Measurements from ENCODE around the gene OVCA2. TPM values are rescaled to one million over a fixed set of nuclear protein-coding genes. Genes with fewer than 3 reads are reported as not detected.

Gene OVCA2
- total and polyA plus RNA-seq, 2 experiments from 2014 or later = 49.2 to 72.5 TPM

DNA sequence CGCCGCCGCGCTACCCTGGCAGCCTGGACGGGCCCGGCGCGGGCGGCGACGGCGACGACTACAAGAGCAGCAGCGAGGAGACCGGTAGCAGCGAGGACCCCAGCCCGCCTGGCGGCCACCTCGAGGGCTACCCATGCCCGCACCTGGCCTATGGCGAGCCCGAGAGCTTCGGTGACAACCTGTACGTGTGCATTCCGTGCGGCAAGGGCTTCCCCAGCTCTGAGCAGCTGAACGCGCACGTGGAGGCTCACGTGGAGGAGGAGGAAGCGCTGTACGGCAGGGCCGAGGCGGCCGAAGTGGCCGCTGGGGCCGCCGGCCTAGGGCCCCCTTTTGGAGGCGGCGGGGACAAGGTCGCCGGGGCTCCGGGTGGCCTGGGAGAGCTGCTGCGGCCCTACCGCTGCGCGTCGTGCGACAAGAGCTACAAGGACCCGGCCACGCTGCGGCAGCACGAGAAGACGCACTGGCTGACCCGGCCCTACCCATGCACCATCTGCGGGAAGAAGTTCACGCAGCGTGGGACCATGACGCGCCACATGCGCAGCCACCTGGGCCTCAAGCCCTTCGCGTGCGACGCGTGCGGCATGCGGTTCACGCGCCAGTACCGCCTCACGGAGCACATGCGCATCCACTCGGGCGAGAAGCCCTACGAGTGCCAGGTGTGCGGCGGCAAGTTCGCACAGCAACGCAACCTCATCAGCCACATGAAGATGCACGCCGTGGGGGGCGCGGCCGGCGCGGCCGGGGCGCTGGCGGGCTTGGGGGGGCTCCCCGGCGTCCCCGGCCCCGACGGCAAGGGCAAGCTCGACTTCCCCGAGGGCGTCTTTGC lies 16.2 kb downstream of the OVCA2 start:
- no peak for DNase-seq (ENCODE audit: low spot score)
- peaks cover 56% of the 10 kb centered on the region for H3K27me3 ChIP-seq
- peaks cover 4% of the 10 kb centered on the region for H4K20me1 ChIP-seq (ENCODE audit: insufficient read depth, poor library complexity, severe bottlenecking)
- H3K27ac ChIP-seq = no peak overlapping the region
- H3K36me3 ChIP-seq (replicated peaks; ENCODE audit: insufficient read depth, low read depth) = no peaks in the 10 kb centered on the region
- no peak overlapping the region for H3K4me3 ChIP-seq
- H3K79me2 ChIP-seq = peaks cover 4% of the 10 kb centered on the region
- H2AFZ ChIP-seq = no peak overlapping the region
- H3K9me2 ChIP-seq (replicated peaks; ENCODE audit: insufficient read depth) = no peaks in the 10 kb centered on the region
- TF ChIP-seq EZH2 (IDR thresholded peaks at IDR 0.05; ENCODE audit: borderline replicate concordance) (no peak), EZH2phosphoT487 (IDR thresholded peaks at IDR 0.05; ENCODE audit: low read depth, severe bottlenecking, unreplicated experiment) (no peak)
- TF ChIP-seq, protein P1, sequence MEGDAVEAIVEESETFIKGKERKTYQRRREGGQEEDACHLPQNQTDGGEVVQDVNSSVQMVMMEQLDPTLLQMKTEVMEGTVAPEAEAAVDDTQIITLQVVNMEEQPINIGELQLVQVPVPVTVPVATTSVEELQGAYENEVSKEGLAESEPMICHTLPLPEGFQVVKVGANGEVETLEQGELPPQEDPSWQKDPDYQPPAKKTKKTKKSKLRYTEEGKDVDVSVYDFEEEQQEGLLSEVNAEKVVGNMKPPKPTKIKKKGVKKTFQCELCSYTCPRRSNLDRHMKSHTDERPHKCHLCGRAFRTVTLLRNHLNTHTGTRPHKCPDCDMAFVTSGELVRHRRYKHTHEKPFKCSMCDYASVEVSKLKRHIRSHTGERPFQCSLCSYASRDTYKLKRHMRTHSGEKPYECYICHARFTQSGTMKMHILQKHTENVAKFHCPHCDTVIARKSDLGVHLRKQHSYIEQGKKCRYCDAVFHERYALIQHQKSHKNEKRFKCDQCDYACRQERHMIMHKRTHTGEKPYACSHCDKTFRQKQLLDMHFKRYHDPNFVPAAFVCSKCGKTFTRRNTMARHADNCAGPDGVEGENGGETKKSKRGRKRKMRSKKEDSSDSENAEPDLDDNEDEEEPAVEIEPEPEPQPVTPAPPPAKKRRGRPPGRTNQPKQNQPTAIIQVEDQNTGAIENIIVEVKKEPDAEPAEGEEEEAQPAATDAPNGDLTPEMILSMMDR (IDR thresholded peaks at IDR 0.05; ENCODE audit: poor library complexity) = no peak
- 74% methylated on average over 82 of the region's 98 CpGs for WGBS (ENCODE audit: low lambda C conversion rate, missing lambda C conversion rate)
- H3K4me2 ChIP-seq = peak overlapping the region; percentile 99
- peaks cover 35% of the 10 kb centered on the region for H3K4me1 ChIP-seq (ENCODE audit: insufficient read depth)
- H3K9me3 ChIP-seq (ENCODE audit: low read depth) = no peaks in the 10 kb centered on the region

DNA sequence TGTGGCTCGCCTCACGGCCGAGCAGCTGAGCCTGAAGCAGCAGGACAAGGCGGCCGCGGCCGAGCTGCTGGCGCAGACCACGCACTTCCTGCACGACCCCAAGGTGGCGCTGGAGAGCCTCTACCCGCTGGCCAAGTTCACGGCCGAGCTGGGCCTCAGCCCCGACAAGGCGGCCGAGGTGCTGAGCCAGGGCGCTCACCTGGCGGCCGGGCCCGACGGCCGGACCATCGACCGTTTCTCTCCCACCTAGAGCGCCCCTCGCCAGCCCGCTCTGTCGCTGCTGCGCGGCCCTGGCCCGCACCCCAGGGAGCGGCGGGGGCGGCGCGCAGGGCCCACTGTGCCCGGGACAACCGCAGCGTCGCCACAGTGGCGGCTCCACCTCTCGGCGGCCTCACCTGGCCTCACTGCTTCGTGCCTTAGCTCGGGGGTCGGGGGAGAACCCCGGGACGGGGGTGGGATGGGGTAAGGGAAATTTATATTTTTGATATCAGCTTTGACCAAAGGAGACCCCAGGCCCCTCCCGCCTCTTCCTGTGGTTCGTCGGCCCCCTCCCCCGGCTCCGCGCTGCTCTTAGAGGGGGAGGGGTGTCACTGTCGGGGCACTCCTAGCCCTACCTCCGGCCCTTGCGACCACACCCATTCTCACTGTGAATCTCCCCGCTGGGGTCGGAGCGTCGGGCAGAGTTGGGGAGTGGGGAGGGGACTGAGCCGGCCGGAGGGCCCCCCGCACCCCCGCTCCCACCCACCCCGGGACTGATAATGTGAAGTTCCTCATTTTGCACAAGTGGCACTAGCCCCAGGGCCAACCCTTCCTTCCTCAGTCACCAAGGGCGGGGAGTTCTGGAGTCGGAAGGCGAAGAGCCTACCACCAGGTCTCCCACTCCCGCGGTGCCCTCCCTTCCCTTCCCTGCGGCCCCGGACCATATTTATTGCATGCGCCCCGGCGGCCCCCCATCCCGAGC lies 17.0 kb downstream of the OVCA2 start:
- no peak for TF ChIP-seq EZH2 (IDR thresholded peaks at IDR 0.05; ENCODE audit: borderline replicate concordance)
- TF ChIP-seq, protein P1 (IDR thresholded peaks at IDR 0.05; ENCODE audit: poor library complexity) = peak; percentile 51
- WGBS (ENCODE audit: low lambda C conversion rate, missing lambda C conversion rate) = 51% methylated on average over 47 of the region's 78 CpGs
- peaks cover 4% of the 10 kb centered on the region for H4K20me1 ChIP-seq (ENCODE audit: insufficient read depth, poor library complexity, severe bottlenecking)
- peaks cover 37% of the 10 kb centered on the region for H3K4me1 ChIP-seq (ENCODE audit: insufficient read depth)
- peak; percentile 63 for DNase-seq (ENCODE audit: low spot score)
- no peak overlapping the region for H3K4me3 ChIP-seq
- H3K36me3 ChIP-seq (replicated peaks; ENCODE audit: insufficient read depth, low read depth) = no peaks in the 10 kb centered on the region
- H3K4me2 ChIP-seq = peak overlapping the region; percentile 99
- no peak overlapping the region for H2AFZ ChIP-seq
- H3K27ac ChIP-seq = no peak overlapping the region
- H3K9me3 ChIP-seq (ENCODE audit: low read depth) = no peaks in the 10 kb centered on the region
- H3K27me3 ChIP-seq = peaks cover 48% of the 10 kb centered on the region
- H3K9me2 ChIP-seq (replicated peaks; ENCODE audit: insufficient read depth) = no peaks in the 10 kb centered on the region
- H3K79me2 ChIP-seq = peaks cover 4% of the 10 kb centered on the region

DNA sequence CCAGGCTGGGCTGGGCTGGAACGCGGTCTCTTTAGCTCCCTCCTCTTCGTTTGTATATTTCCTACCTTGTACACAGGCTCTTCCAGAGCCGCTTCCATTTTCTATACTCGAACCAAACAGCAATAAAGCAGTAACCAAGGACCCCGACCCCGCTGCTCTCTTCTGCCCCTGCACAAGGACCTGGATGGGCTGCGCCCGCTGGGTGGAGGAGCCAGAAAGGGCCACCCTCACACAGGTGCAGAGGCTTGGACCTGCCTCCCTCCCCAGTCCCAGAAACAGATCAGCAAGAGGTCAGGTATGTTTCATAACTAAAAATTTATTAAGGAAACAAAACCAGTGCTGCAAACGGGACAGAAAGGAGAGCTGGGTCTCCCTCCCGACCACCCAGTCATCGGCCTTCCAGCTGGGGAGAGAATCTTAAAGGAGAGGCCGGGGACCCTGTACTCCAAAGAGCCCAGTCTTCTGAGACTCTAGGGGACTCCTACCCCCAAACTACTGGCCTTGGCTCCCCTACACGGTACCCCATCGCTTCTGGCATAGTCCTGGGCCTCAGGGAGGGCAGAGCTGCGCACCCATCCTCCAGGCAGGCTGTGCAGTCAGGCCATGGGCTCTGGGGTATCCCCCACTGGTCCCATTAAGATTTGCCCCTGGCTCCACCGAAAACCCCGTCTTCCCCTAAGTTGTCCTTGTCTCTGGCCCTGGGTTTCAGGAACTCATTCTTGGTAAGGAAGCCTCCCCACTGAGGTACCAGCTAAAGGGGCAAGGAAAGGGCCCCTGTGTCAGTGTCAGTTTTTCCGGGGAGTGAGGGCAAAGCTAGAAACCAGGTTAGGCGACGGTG lies 17.9 kb downstream of the OVCA2 start:
- H3K4me3 ChIP-seq = no peak overlapping the region
- peaks cover 4% of the 10 kb centered on the region for H3K79me2 ChIP-seq
- peaks cover 39% of the 10 kb centered on the region for H3K27me3 ChIP-seq
- no peak overlapping the region for H3K4me2 ChIP-seq
- peaks cover 4% of the 10 kb centered on the region for H4K20me1 ChIP-seq (ENCODE audit: insufficient read depth, poor library complexity, severe bottlenecking)
- no peak for DNase-seq (ENCODE audit: low spot score)
- peaks cover 30% of the 10 kb centered on the region for H3K4me1 ChIP-seq (ENCODE audit: insufficient read depth)
- no peaks in the 10 kb centered on the region for H3K9me3 ChIP-seq (ENCODE audit: low read depth)
- no peaks in the 10 kb centered on the region for H3K9me2 ChIP-seq (replicated peaks; ENCODE audit: insufficient read depth)
- H2AFZ ChIP-seq = no peak overlapping the region
- WGBS (ENCODE audit: low lambda C conversion rate, missing lambda C conversion rate) = 83% methylated on average over 21 of the region's 21 CpGs
- TF ChIP-seq, protein P1 (IDR thresholded peaks at IDR 0.05; ENCODE audit: poor library complexity) = no peak
- TF ChIP-seq EZH2phosphoT487 (IDR thresholded peaks at IDR 0.05; ENCODE audit: low read depth, severe bottlenecking, unreplicated experiment) (no peak), EZH2 (IDR thresholded peaks at IDR 0.05; ENCODE audit: borderline replicate concordance) (no peak)
- no peak overlapping the region for H3K27ac ChIP-seq
- H3K36me3 ChIP-seq (replicated peaks; ENCODE audit: insufficient read depth, low read depth) = no peaks in the 10 kb centered on the region

Data from hepatocyte (in vitro differentiated cells).